ENCODE data around the gene CYTH2. TPM values are rescaled to one million over a fixed set of nuclear protein-coding genes. Genes with fewer than 3 reads are reported as not detected.

Gene CYTH2
- total RNA-seq, 1 donor from 2014 or later, result 67.1 TPM

DNA sequence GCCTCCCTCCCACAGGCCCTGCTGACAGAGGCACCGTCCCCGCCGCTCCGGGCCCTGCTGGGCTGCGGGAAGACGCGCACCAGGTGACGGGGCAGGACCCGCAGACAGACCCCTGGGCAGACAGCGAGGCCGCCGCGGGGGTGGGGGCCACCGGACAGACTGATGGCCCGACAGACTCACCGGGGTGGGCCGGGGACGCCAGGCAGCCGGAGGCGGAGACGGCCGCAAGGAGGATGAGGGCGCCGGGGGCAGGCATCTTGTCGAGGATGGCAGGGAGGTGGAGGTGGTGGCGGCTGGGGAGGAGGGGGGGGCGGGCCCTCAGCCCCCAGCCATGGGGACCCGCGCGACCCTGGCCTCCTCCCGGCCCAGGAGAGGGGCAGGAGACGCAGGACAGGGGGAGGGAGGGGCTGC, 42.2 kb downstream of the CYTH2 start:
- H3K4me1 ChIP-seq (ENCODE audit: insufficient read depth, low read length), result peaks cover 6% of the 10 kb centered on the region
- DNase-seq (ENCODE audit: low read depth) (no peak), FAIRE-seq (no peak)
- H3K4me2 ChIP-seq (ENCODE audit: low read length), result no peak overlapping the region
- Mint-ChIP-seq H3K4me1 (ENCODE audit: low read depth, unreplicated experiment) (peaks cover 1% of the 10 kb centered on the region), H3K4me3 (ENCODE audit: unreplicated experiment) (no peak overlapping the region), H3K9me3 (ENCODE audit: unreplicated experiment) (no peaks in the 10 kb centered on the region), H3K27me3 (ENCODE audit: low read depth, unreplicated experiment) (peaks cover 6% of the 10 kb centered on the region), H3K27ac (ENCODE audit: unreplicated experiment) (no peak overlapping the region), H3K36me3 (ENCODE audit: low read depth, unreplicated experiment) (peaks cover 7% of the 10 kb centered on the region)
- TF ChIP-seq, protein P1, sequence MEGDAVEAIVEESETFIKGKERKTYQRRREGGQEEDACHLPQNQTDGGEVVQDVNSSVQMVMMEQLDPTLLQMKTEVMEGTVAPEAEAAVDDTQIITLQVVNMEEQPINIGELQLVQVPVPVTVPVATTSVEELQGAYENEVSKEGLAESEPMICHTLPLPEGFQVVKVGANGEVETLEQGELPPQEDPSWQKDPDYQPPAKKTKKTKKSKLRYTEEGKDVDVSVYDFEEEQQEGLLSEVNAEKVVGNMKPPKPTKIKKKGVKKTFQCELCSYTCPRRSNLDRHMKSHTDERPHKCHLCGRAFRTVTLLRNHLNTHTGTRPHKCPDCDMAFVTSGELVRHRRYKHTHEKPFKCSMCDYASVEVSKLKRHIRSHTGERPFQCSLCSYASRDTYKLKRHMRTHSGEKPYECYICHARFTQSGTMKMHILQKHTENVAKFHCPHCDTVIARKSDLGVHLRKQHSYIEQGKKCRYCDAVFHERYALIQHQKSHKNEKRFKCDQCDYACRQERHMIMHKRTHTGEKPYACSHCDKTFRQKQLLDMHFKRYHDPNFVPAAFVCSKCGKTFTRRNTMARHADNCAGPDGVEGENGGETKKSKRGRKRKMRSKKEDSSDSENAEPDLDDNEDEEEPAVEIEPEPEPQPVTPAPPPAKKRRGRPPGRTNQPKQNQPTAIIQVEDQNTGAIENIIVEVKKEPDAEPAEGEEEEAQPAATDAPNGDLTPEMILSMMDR (IDR thresholded peaks at IDR 0.05; ENCODE audit: insufficient read depth, low read depth, low read length), result no peak
- TF ChIP-seq EZH2 (IDR thresholded peaks at IDR 0.05; ENCODE audit: insufficient read depth, low read length), result no peak
- no peak overlapping the region for H3K27ac ChIP-seq (ENCODE audit: low read depth, low read length)
- no peaks in the 10 kb centered on the region for H3K79me2 ChIP-seq (ENCODE audit: insufficient read depth, low read length)
- no peaks in the 10 kb centered on the region for H3K36me3 ChIP-seq (ENCODE audit: insufficient read depth, low read length)
- H4K20me1 ChIP-seq (ENCODE audit: insufficient read depth, low read length), result no peaks in the 10 kb centered on the region
- H3K27me3 ChIP-seq (ENCODE audit: insufficient read depth, low read length), result peaks cover 18% of the 10 kb centered on the region
- no peak overlapping the region for H3K4me3 ChIP-seq (ENCODE audit: insufficient read depth, low read depth, low read length)
- H3K9me3 ChIP-seq (ENCODE audit: insufficient read depth, low read depth, low read length), result no peaks in the 10 kb centered on the region
- no peak overlapping the region for H3K9ac ChIP-seq (ENCODE audit: low read length)
- H2AFZ ChIP-seq (ENCODE audit: low read depth, low read length), result no peak overlapping the region

DNA sequence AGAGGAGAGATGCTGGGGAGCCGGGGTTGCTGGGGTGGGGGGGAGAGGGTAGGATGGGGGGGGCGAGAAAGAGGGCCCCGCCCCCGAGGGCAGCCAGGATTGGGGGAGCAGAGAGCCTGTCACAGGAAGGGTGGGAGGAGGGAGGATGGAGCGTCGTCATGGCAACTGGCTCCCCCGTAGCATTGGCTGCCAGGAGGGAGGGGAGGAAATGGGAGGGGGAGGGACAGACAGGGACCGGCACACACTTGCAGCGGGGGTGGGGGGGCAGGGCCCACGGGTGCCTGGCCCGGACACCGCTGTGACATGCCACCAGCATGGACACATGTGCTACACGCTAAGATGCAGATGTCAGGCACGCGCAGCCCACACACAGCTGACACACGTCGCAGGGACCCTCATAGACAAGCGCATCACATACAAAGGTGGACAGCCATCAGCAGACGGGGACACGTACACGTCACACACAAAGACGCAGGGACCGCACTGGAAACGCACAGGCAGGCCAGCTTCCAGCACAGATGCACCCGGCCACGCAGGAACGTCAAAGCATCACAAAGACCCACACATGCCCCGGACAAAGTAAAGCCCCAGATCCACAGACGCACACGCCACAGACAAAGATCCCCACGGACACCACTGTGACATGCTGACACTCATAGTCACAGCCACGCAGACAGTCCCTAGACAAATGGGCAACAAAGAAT, 42.8 kb downstream of the CYTH2 start, which contains the start of gene LMTK3:
Gene LMTK3, minus strand, starts transcription at position 36 of the 704 bp plus-strand sequence. CDS start 259 bp downstream, outside the sequence.
- Histone ChIP-seq H2AFZ (ENCODE audit: low read depth, low read length) (peak within 1 kb of the TSS; percentile 32), H3K27me3 (ENCODE audit: insufficient read depth, low read length) (peaks cover 18% of the 10 kb centered on the region), H4K20me1 (ENCODE audit: insufficient read depth, low read length) (no peaks in the 10 kb centered on the region), H3K27ac (ENCODE audit: low read depth, low read length) (no peak within 1 kb of the TSS), H3K79me2 (ENCODE audit: insufficient read depth, low read length) (no peaks in the 10 kb centered on the region), H3K4me1 (ENCODE audit: insufficient read depth, low read length) (peaks cover 6% of the 10 kb centered on the region), H3K9ac (ENCODE audit: low read length) (peak within 1 kb of the TSS; percentile 16), H3K36me3 (ENCODE audit: insufficient read depth, low read length) (no peaks in the 10 kb centered on the region), H3K9me3 (ENCODE audit: insufficient read depth, low read depth, low read length) (no peaks in the 10 kb centered on the region), H3K4me2 (ENCODE audit: low read length) (peak within 1 kb of the TSS; percentile 71), H3K4me3 (ENCODE audit: insufficient read depth, low read depth, low read length) (no peak within 1 kb of the TSS)
- H3K27ac Mint-ChIP-seq (ENCODE audit: unreplicated experiment), result no peak within 1 kb of the TSS
- peaks cover 7% of the 10 kb centered on the region for H3K36me3 Mint-ChIP-seq (ENCODE audit: low read depth, unreplicated experiment)
- H3K27me3 Mint-ChIP-seq (ENCODE audit: low read depth, unreplicated experiment), result peaks cover 6% of the 10 kb centered on the region
- no peak for TF ChIP-seq EZH2 (IDR thresholded peaks at IDR 0.05; ENCODE audit: insufficient read depth, low read length)
- TF ChIP-seq, protein P1 (IDR thresholded peaks at IDR 0.05; ENCODE audit: insufficient read depth, low read depth, low read length), result no peak
- peak within 1 kb of the TSS; percentile 81 for H3K4me3 Mint-ChIP-seq (ENCODE audit: unreplicated experiment)
- no peaks in the 10 kb centered on the region for H3K9me3 Mint-ChIP-seq (ENCODE audit: unreplicated experiment)
- FAIRE-seq (no peak), DNase-seq (ENCODE audit: low read depth) (peak; percentile 26)
- peaks cover 6% of the 10 kb centered on the region for H3K4me1 Mint-ChIP-seq (ENCODE audit: low read depth, unreplicated experiment)

Data from astrocyte (in vitro differentiated cells and primary cell).